Liver (tissue), 9 donors: ENCODE results near the gene U2AF1L4. TPM values are rescaled to one million over a fixed set of nuclear protein-coding genes. Genes with fewer than 3 reads are reported as not detected.

Experiments used
- DNase-seq: peaks from one replicate; pipeline ENCODE4 v3.0.0-alpha.2; 2017; ENCODE audit warnings: low spot score
- H3K27ac ChIP-seq, 2 donors: one replicate each; pipeline ENCODE4 v1.7.0; 2013; ENCODE audit warnings: inconsistent platforms in 2 of 2, low read length in 2 of 2, control low read depth in 1 of 2, low read depth in 1 of 2, mild to moderate bottlenecking in 1 of 2
- H3K27me3 ChIP-seq, 4 donors: one replicate each; pipeline versions ENCODE4 v1.6.1 to v1.7.0; 2013; ENCODE audit warnings: low read length in 3 of 4, inconsistent platforms in 1 of 4, mild to moderate bottlenecking in 1 of 4, moderate library complexity in 1 of 4; ENCODE audit not compliant: control insufficient read depth in 4 of 4, insufficient read depth in 4 of 4
- H3K36me3 ChIP-seq, 4 donors: one replicate each; pipeline versions ENCODE4 v1.6.1 to v1.7.0; 2013; ENCODE audit warnings: low read length in 3 of 4, mild to moderate bottlenecking in 3 of 4, low read depth in 1 of 4, moderate library complexity in 1 of 4; ENCODE audit not compliant: control insufficient read depth in 4 of 4, insufficient read depth in 3 of 4
- H3K4me1 ChIP-seq, 4 donors: one replicate each; pipeline versions ENCODE4 v1.6.1 to v1.7.0; 2013; ENCODE audit warnings: low read length in 3 of 4, mild to moderate bottlenecking in 3 of 4, moderate library complexity in 1 of 4; ENCODE audit not compliant: control insufficient read depth in 4 of 4, insufficient read depth in 4 of 4
- H3K4me3 ChIP-seq, 3 donors: one replicate each; pipeline versions ENCODE4 v1.6.1 to v1.7.0; 2013; ENCODE audit warnings: low read length in 3 of 3, control low read depth in 1 of 3, low read depth in 1 of 3, mild to moderate bottlenecking in 1 of 3
- H3K9ac ChIP-seq, 2 donors: one replicate each; pipeline ENCODE4 v1.7.0; 2013; ENCODE audit warnings: low read length in 2 of 2, mild to moderate bottlenecking in 2 of 2, moderate library complexity in 2 of 2, control low read depth in 1 of 2, low read depth in 1 of 2
- H3K9me3 ChIP-seq, 4 donors: one replicate each; pipeline versions ENCODE4 v1.6.1 to v1.7.0; 2013; ENCODE audit warnings: low read length in 3 of 4; ENCODE audit not compliant: control insufficient read depth in 4 of 4
- EGR1 ChIP-seq, 2 donors: IDR thresholded peaks; 2 replicates each; pipeline ENCODE4 v1.6.1; 2016 to 2018; ENCODE audit warnings: antibody characterized with exemption in 2 of 2, low read depth in 2 of 2
- FOXA1 ChIP-seq: IDR thresholded peaks from 2 replicates; pipeline ENCODE4 v1.6.1; 2016; ENCODE audit warnings: antibody characterized with exemption
- FOXA2 ChIP-seq: IDR thresholded peaks from 2 replicates; pipeline ENCODE4 v1.6.1; 2016; ENCODE audit warnings: antibody characterized with exemption
- GABPA ChIP-seq, 2 donors: IDR thresholded peaks in 1 of 2; conservative IDR thresholded peaks in 1 of 2; 2 replicates each; pipeline ENCODE4 v1.6.1; 2016; ENCODE audit warnings: antibody characterized with exemption in 2 of 2, mild to moderate bottlenecking in 1 of 2, moderate library complexity in 1 of 2
- HNF4A ChIP-seq, 2 donors: conservative IDR thresholded peaks; 2 replicates each; pipeline ENCODE4 v1.6.1; 2016; ENCODE audit warnings: antibody characterized with exemption in 2 of 2, mild to moderate bottlenecking in 2 of 2
- HNF4G ChIP-seq: IDR thresholded peaks from 2 replicates; pipeline ENCODE4 v1.6.1; 2016; ENCODE audit warnings: antibody characterized with exemption
- JUND ChIP-seq, 2 donors: IDR thresholded peaks; 2 replicates each; pipeline ENCODE4 v1.6.1; 2016; ENCODE audit warnings: antibody characterized with exemption in 2 of 2
- NR2F2 ChIP-seq: IDR thresholded peaks from 2 replicates; pipeline ENCODE4 v1.6.1; 2016; ENCODE audit warnings: antibody characterized with exemption
- RAD21 ChIP-seq, 2 donors: IDR thresholded peaks; 2 replicates each; pipeline ENCODE4 v1.6.1; 2016; ENCODE audit warnings: antibody characterized with exemption in 2 of 2, mild to moderate bottlenecking in 2 of 2
- RXRA ChIP-seq, 2 donors: IDR thresholded peaks; 2 replicates each; pipeline ENCODE4 v1.6.1; 2017 to 2018; ENCODE audit warnings: antibody characterized with exemption in 2 of 2, mild to moderate bottlenecking in 1 of 2
- SP1 ChIP-seq: IDR thresholded peaks from 2 replicates; pipeline ENCODE4 v1.6.1; 2018; ENCODE audit warnings: antibody characterized with exemption, mild to moderate bottlenecking
- TAF1 ChIP-seq: conservative IDR thresholded peaks from 2 replicates; pipeline ENCODE4 v1.6.1; 2016; ENCODE audit warnings: antibody characterized with exemption, mild to moderate bottlenecking
- YY1 ChIP-seq: IDR thresholded peaks from 2 replicates; pipeline ENCODE4 v1.6.1; 2016; ENCODE audit warnings: antibody characterized with exemption, mild to moderate bottlenecking
- WGBS: extraction: QIAGEN DNeasy Blood & Tissue Kit; methylation state at CpG from one replicate; pipeline ENCODE4 v1.1.7; 2013; 5-methylcytosine and 5-hydroxymethylcytosine counted together
- polyA plus RNA-seq, 2 donors: library from polyadenylated mRNA; stranded (reverse) in 1 of 2; unstranded in 1 of 2; fragments of 200-250 nt in 1 of 2; fragments of >200 nt in 1 of 2; fragmentation: Nextera tagmentation in 1 of 2; extraction: Ambion mirVana in 1 of 2; gene quantifications; one replicate each; pipeline versions ENCODE4 v1.2.1 to v1.2.3, GENCODE V29; 2013 to 2015
- total RNA-seq, 2 donors: library from RNA; depleted of rRNA; stranded (reverse); fragments of >200 nt; gene quantifications; one replicate each; pipeline ENCODE4 v1.2.3, GENCODE V29; 2014
- TF ChIP-seq, protein P1 (sequence below): fragments of 150-350 bp; IDR thresholded peaks from 2 replicates; pipeline ENCODE4 v1.5.1; 2017; ENCODE audit warnings: improper control_type of control experiment, low read depth, low read length; ENCODE audit not compliant: missing input control
- TF ChIP-seq, protein P2 (sequence below): IDR thresholded peaks from 2 replicates; pipeline ENCODE4 v1.6.1; 2016; ENCODE audit warnings: antibody characterized with exemption
- TF ChIP-seq, protein P3 (sequence below): IDR thresholded peaks from 2 replicates; pipeline ENCODE4 v1.6.1; 2016; ENCODE audit warnings: antibody characterized with exemption, mild to moderate bottlenecking
- donor health status: healthy.
- donor health status: healthy.
- donor health status: healthy.
- donor health status: healthy.
- donor health status: healthy.

The U2AF1L4 gene
- total and polyA plus RNA-seq, 4 donors: 4.5 to 36.5 (median 13.4) TPM

DNA sequence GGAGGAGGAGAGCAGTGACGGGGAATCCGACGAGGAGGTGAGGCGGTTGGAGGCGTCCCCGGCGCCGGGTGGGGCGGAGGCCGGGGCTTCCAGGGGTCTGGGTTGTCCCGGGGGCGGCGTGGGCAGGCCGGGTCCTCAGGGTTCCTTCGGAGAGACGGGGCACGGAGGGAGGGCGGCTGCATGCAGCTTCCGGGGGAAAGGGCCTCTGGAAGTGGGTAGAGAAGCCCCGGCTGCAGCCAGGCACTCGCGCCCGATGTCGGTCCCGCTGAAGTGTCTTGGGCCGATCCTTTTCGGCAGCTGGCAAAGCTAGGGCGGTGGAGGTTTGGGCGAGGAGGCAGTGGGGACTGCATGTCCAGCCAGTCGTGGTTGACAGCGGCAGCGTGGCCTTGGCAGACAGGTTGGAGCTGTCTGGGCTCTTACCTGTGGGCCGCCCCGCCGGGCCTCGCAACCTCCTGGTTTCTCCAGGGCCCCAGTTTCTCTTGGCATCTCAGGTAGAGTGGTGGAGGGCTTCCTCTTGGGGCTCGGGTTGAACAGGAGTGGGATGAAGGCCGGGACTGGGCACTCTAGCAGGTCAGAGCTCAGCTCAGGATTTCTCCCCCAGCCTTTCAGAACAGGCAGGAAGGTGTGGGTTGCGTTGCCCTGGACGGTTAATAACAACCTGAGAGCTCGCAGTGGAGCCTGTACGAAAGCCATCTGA, 26.7 kb downstream of the U2AF1L4 start:
- under 1% methylated on average over 42 of the region's 42 CpGs for WGBS
- Histone ChIP-seq H3K27ac (peak overlapping the region; percentile 66 to 68), H3K9ac (peak overlapping the region; percentile 32 to 80), H3K4me1 (peaks cover 12 to 34% (median 25%) of the 10 kb centered on the region in 4 donors), H3K36me3 (peaks cover 17 to 26% (median 20%) of the 10 kb centered on the region in 4 donors), H3K27me3 (no peaks in the 10 kb centered on the region), H3K9me3 (no peaks in the 10 kb centered on the region), H3K4me3 (peak overlapping the region; percentile 90 to 98 (median 91))
- DNase-seq: peak; percentile 57
- TF ChIP-seq HNF4A (conservative IDR thresholded peaks at IDR 0.05) (no peak), YY1 (no peak), FOXA1 (no peak), TAF1 (no peak), NR2F2 (no peak)

DNA sequence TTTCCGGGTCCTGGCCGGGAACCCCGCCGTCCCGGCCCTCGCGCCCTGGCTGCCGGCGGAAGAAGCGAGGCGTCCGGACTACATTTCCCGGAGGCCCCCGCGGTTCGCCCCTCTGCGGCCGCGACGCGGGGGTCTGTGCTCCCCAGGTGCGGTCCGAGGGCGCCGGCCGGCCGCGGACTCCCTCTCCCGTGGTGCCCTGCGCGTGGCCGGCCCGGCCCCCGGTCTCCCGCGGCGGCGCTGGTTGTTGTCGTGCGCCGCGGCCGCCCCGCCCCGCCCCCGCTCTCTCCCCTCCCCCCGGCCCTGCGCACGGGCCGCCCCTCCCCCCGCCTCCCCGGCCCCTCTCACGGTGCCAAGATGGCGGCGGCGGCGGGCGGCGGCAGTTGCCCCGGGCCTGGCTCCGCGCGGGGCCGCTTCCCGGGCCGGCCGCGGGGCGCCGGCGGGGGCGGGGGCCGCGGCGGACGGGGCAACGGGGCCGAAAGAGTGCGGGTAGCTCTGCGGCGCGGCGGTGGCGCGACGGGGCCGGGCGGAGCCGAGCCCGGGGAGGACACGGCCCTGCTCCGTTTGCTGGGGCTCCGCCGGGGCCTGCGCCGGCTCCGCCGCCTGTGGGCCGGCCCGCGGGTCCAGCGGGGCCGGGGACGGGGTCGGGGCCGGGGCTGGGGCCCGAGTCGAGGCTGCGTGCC, 27.4 kb downstream of the U2AF1L4 start, which contains the start of gene KMT2B:
KMT2B (plus strand) TSS at position 339 of the 680 bp plus-strand sequence; CDS start at position 355, 16 bp downstream.
- Histone ChIP-seq H3K27ac (peak within 1 kb of the TSS; percentile 75 to 86), H3K9me3 (no peaks in the 10 kb centered on the region), H3K27me3 (no peaks in the 10 kb centered on the region), H3K4me1 (peaks cover 12 to 34% (median 25%) of the 10 kb centered on the region in 4 donors), H3K4me3 (peak within 1 kb of the TSS; percentile 90 to 98 (median 91)), H3K9ac (peak within 1 kb of the TSS; percentile 32 to 80), H3K36me3 (peaks cover 11 to 19% (median 14%) of the 10 kb centered on the region in 4 donors)
- TF ChIP-seq FOXA2 (no peak), GABPA (IDR thresholded peaks at IDR 0.05 in 1 of 2, conservative IDR thresholded peaks at IDR 0.05 in 1 of 2) (peak in 1 of 2 donors; percentile 81)
- 1% methylated on average over 109 of the region's 109 CpGs for WGBS
- DNase-seq: peak; percentile 90

DNA sequence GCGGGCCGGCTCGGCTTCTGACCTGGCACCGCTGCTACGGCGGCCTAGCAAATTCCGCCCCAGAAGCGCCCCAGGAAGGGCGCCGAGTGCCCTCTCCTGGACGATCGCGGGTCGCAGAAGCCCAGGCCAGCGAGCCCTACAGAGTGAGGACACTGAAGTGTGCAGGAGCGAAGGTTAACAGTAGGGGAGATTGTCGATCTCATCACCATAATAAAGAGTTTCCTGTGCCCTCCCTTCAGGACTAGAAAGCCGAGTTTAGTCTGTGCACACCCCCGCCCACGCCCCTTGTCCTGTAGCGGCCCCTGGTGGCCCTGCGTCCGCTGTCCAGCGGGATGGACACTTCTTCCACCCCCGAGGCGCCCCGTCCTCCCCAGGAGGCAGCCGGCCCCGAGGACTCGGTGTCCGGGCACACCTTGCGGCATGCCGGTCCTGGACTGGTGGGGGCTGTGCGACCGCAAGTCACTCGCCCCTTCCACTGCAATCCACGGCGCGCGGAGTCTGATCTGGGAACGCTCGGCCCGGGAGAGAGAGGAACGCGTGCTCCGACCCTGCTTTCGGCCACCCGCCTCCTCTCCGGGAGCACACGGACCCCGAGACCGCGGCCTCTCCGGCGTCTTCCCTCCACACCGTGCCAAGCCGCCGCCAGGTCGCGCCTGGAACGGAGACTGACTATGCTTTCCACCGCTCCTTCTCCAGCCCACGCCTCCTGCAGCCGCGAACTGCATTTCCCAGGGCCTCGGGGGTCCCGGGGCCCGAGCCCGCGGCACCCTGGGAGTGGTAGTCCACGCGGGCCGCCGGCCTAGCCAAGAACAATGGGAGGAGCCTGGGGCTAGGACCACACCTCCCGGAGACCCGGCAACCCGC, 28.2 kb downstream of the U2AF1L4 start:
- no peak for TF ChIP-seq GABPA (IDR thresholded peaks at IDR 0.05 in 1 of 2, conservative IDR thresholded peaks at IDR 0.05 in 1 of 2)
- TF ChIP-seq SP1: peak; percentile 52
- TF ChIP-seq JUND (IDR thresholded peaks at IDR 0.05): no peak
- TF ChIP-seq, protein P1, sequence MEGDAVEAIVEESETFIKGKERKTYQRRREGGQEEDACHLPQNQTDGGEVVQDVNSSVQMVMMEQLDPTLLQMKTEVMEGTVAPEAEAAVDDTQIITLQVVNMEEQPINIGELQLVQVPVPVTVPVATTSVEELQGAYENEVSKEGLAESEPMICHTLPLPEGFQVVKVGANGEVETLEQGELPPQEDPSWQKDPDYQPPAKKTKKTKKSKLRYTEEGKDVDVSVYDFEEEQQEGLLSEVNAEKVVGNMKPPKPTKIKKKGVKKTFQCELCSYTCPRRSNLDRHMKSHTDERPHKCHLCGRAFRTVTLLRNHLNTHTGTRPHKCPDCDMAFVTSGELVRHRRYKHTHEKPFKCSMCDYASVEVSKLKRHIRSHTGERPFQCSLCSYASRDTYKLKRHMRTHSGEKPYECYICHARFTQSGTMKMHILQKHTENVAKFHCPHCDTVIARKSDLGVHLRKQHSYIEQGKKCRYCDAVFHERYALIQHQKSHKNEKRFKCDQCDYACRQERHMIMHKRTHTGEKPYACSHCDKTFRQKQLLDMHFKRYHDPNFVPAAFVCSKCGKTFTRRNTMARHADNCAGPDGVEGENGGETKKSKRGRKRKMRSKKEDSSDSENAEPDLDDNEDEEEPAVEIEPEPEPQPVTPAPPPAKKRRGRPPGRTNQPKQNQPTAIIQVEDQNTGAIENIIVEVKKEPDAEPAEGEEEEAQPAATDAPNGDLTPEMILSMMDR: peak; percentile 79
- TF ChIP-seq RXRA (IDR thresholded peaks at IDR 0.05): peak in 1 of 2 donors; percentile 19
- peak; percentile 53 for TF ChIP-seq YY1
- TF ChIP-seq, protein P2, sequence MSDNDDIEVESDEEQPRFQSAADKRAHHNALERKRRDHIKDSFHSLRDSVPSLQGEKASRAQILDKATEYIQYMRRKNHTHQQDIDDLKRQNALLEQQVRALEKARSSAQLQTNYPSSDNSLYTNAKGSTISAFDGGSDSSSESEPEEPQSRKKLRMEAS: peak; percentile 49
- peak; percentile 89 to 92 for TF ChIP-seq EGR1 (IDR thresholded peaks at IDR 0.05; ENCODE audit: low read depth in 2 of 2)
- TF ChIP-seq FOXA2: no peak
- peak; percentile 80 to 83 for TF ChIP-seq RAD21 (IDR thresholded peaks at IDR 0.05)
- TF ChIP-seq NR2F2: peak; percentile 12
- peak; percentile 6 for TF ChIP-seq TAF1
- TF ChIP-seq HNF4G: no peak
- TF ChIP-seq, protein P3, sequence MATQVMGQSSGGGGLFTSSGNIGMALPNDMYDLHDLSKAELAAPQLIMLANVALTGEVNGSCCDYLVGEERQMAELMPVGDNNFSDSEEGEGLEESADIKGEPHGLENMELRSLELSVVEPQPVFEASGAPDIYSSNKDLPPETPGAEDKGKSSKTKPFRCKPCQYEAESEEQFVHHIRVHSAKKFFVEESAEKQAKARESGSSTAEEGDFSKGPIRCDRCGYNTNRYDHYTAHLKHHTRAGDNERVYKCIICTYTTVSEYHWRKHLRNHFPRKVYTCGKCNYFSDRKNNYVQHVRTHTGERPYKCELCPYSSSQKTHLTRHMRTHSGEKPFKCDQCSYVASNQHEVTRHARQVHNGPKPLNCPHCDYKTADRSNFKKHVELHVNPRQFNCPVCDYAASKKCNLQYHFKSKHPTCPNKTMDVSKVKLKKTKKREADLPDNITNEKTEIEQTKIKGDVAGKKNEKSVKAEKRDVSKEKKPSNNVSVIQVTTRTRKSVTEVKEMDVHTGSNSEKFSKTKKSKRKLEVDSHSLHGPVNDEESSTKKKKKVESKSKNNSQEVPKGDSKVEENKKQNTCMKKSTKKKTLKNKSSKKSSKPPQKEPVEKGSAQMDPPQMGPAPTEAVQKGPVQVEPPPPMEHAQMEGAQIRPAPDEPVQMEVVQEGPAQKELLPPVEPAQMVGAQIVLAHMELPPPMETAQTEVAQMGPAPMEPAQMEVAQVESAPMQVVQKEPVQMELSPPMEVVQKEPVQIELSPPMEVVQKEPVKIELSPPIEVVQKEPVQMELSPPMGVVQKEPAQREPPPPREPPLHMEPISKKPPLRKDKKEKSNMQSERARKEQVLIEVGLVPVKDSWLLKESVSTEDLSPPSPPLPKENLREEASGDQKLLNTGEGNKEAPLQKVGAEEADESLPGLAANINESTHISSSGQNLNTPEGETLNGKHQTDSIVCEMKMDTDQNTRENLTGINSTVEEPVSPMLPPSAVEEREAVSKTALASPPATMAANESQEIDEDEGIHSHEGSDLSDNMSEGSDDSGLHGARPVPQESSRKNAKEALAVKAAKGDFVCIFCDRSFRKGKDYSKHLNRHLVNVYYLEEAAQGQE: peak; percentile 79
- no peak for TF ChIP-seq FOXA1
- Histone ChIP-seq H3K9ac (peak overlapping the region in 1 of 2 donors; percentile 84), H3K36me3 (peaks cover 4 to 11% (median 9%) of the 10 kb centered on the region in 4 donors), H3K9me3 (no peaks in the 10 kb centered on the region), H3K4me1 (peaks cover 12 to 34% (median 25%) of the 10 kb centered on the region in 4 donors), H3K27ac (peak overlapping the region; percentile 75 to 86), H3K27me3 (no peaks in the 10 kb centered on the region), H3K4me3 (peak overlapping the region; percentile 69 to 91 (median 90))
- WGBS: under 1% methylated on average over 77 of the region's 77 CpGs
- peak; percentile 87 for DNase-seq
